Memory B cell (primary cell): ENCODE results near the gene NBAS.

Source experiments
- ATAC-seq: fragments of 150-1000 bp; cut with Tn5 transposase; 2 replicates; pipeline ENCODE4 v1.10.0; 2021; ENCODE audit warnings: low read depth, mild to moderate bottlenecking, moderate library complexity
- DNase-seq, 2 donors: peaks; one replicate each; pipeline ENCODE4 v3.0.0; 2022; ENCODE audit warnings: low spot score in 2 of 2
- H3K27ac Mint-ChIP-seq: one replicate; pipeline ENCODE4 v1.8.0; 2022; ENCODE audit warnings: mild to moderate bottlenecking, moderate library complexity, mixed read lengths
- H3K27me3 Mint-ChIP-seq: one replicate; pipeline ENCODE4 v1.8.0; 2022; ENCODE audit warnings: mixed read lengths
- H3K36me3 Mint-ChIP-seq: one replicate; pipeline ENCODE4 v1.8.0; 2022; ENCODE audit warnings: mild to moderate bottlenecking, mixed read lengths
- H3K4me1 Mint-ChIP-seq: one replicate; pipeline ENCODE4 v1.8.0; 2022; ENCODE audit warnings: mixed read lengths
- H3K4me3 Mint-ChIP-seq: one replicate; pipeline ENCODE4 v1.8.0; 2022; ENCODE audit warnings: mild to moderate bottlenecking, moderate library complexity, mixed read lengths
- H3K9me3 Mint-ChIP-seq: one replicate; pipeline ENCODE4 v1.8.0; 2022; ENCODE audit warnings: mixed read lengths

NBAS gene

GRCh38 chr2:15559379-15560139 is 1.6 kb downstream of the NBAS start:
- Mint-ChIP-seq H3K9me3 (no peaks in the 10 kb centered on the region), H3K27ac (no peak overlapping the region)

GRCh38 chr2:15557887-15558311 is 3.2 kb downstream of the NBAS start:
- Mint-ChIP-seq H3K9me3 (no peaks in the 10 kb centered on the region), H3K4me1 (peaks cover 31% of the 10 kb centered on the region), H3K4me3 (no peak overlapping the region), H3K27me3 (no peaks in the 10 kb centered on the region), H3K36me3 (peaks cover 9% of the 10 kb centered on the region), H3K27ac (no peak overlapping the region)
- no peak for DNase-seq
- no peak for ATAC-seq

More at GRCh38 chr2:15559379-15560139, 1.6 kb downstream of the NBAS start:
- H3K4me3 Mint-ChIP-seq = peak overlapping the region; percentile 55
- no peak for DNase-seq
- ATAC-seq = no peak
- peaks cover 3% of the 10 kb centered on the region for H3K36me3 Mint-ChIP-seq
- H3K27me3 Mint-ChIP-seq = peaks cover 3% of the 10 kb centered on the region
- H3K4me1 Mint-ChIP-seq = peaks cover 28% of the 10 kb centered on the region

GRCh38 chr2:15556311-15556930 is 4.7 kb downstream of the NBAS start:
- Mint-ChIP-seq H3K36me3 (peaks cover 15% of the 10 kb centered on the region), H3K9me3 (no peaks in the 10 kb centered on the region), H3K27me3 (no peaks in the 10 kb centered on the region), H3K4me3 (no peak overlapping the region), H3K4me1 (peaks cover 24% of the 10 kb centered on the region), H3K27ac (no peak overlapping the region)
- DNase-seq (no peak), ATAC-seq (no peak)

GRCh38 chr2:15555760-15556193 is 5.4 kb downstream of the NBAS start:
- no peak overlapping the region for H3K27ac Mint-ChIP-seq
- DNase-seq (no peak), ATAC-seq (no peak)
- no peaks in the 10 kb centered on the region for H3K9me3 Mint-ChIP-seq
- H3K4me3 Mint-ChIP-seq = no peak overlapping the region
- peaks cover 15% of the 10 kb centered on the region for H3K36me3 Mint-ChIP-seq
- H3K27me3 Mint-ChIP-seq = no peaks in the 10 kb centered on the region
- H3K4me1 Mint-ChIP-seq = peaks cover 24% of the 10 kb centered on the region

- H3K4me3 Mint-ChIP-seq = no peak overlapping the region
- H3K27ac Mint-ChIP-seq = no peak overlapping the region
- ATAC-seq = no peak
- peaks cover 17% of the 10 kb centered on the region for H3K4me1 Mint-ChIP-seq
- no peak for DNase-seq
- H3K36me3 Mint-ChIP-seq = peaks cover 17% of the 10 kb centered on the region
- no peaks in the 10 kb centered on the region for H3K9me3 Mint-ChIP-seq
- H3K27me3 Mint-ChIP-seq = no peaks in the 10 kb centered on the region
Measured at GRCh38 chr2:15554525-15555218, 6.5 kb downstream of the NBAS start.

- no peaks in the 10 kb centered on the region for H3K9me3 Mint-ChIP-seq
- H3K27ac Mint-ChIP-seq = no peak overlapping the region
- ATAC-seq = no peak
- H3K36me3 Mint-ChIP-seq = peaks cover 21% of the 10 kb centered on the region
- no peaks in the 10 kb centered on the region for H3K27me3 Mint-ChIP-seq
- H3K4me1 Mint-ChIP-seq = peaks cover 13% of the 10 kb centered on the region
- DNase-seq = no peak
- no peak overlapping the region for H3K4me3 Mint-ChIP-seq
Measured at GRCh38 chr2:15553951-15554350, 7.2 kb downstream of the NBAS start.

- Mint-ChIP-seq H3K4me1 (peaks cover 13% of the 10 kb centered on the region), H3K27ac (no peak overlapping the region), H3K9me3 (no peaks in the 10 kb centered on the region), H3K4me3 (no peak overlapping the region), H3K36me3 (peaks cover 21% of the 10 kb centered on the region), H3K27me3 (no peaks in the 10 kb centered on the region)
- ATAC-seq = no peak
- no peak for DNase-seq
Measured at GRCh38 chr2:15553519-15553918, 7.6 kb downstream of the NBAS start.

GRCh38 chr2:15548974-15549373 is 12.2 kb downstream of the NBAS start:
- peaks cover 2% of the 10 kb centered on the region for H3K4me1 Mint-ChIP-seq
- H3K9me3 Mint-ChIP-seq = no peaks in the 10 kb centered on the region
- no peaks in the 10 kb centered on the region for H3K27me3 Mint-ChIP-seq
- no peak overlapping the region for H3K27ac Mint-ChIP-seq
- no peak for ATAC-seq
- H3K4me3 Mint-ChIP-seq = no peak overlapping the region
- no peak for DNase-seq
- peaks cover 15% of the 10 kb centered on the region for H3K36me3 Mint-ChIP-seq

GRCh38 chr2:15547115-15547876 is 13.8 kb downstream of the NBAS start:
- Mint-ChIP-seq H3K27ac (no peak overlapping the region), H3K36me3 (peaks cover 12% of the 10 kb centered on the region), H3K4me3 (no peak overlapping the region), H3K9me3 (no peaks in the 10 kb centered on the region), H3K4me1 (peaks cover 2% of the 10 kb centered on the region), H3K27me3 (no peaks in the 10 kb centered on the region)
- DNase-seq (no peak), ATAC-seq (no peak)

GRCh38 chr2:15546297-15547098 is 14.6 kb downstream of the NBAS start:
- Mint-ChIP-seq H3K36me3 (peaks cover 11% of the 10 kb centered on the region), H3K27ac (no peak overlapping the region), H3K4me1 (peaks cover 2% of the 10 kb centered on the region), H3K4me3 (no peak overlapping the region), H3K9me3 (no peaks in the 10 kb centered on the region), H3K27me3 (no peaks in the 10 kb centered on the region)
- DNase-seq (no peak), ATAC-seq (no peak)

GRCh38 chr2:15544227-15544626 is 16.9 kb downstream of the NBAS start:
- H3K27ac Mint-ChIP-seq = no peak overlapping the region

GRCh38 chr2:15543541-15543940 is 17.6 kb downstream of the NBAS start:
- peaks cover 6% of the 10 kb centered on the region for H3K36me3 Mint-ChIP-seq
- no peaks in the 10 kb centered on the region for H3K9me3 Mint-ChIP-seq
- no peak for ATAC-seq
- peaks cover 13% of the 10 kb centered on the region for H3K4me1 Mint-ChIP-seq
- H3K27me3 Mint-ChIP-seq = no peaks in the 10 kb centered on the region
- H3K27ac Mint-ChIP-seq = no peak overlapping the region
- H3K4me3 Mint-ChIP-seq = no peak overlapping the region
- no peak for DNase-seq

More at GRCh38 chr2:15544227-15544626, 16.9 kb downstream of the NBAS start:
- no peaks in the 10 kb centered on the region for H3K27me3 Mint-ChIP-seq
- peaks cover 7% of the 10 kb centered on the region for H3K36me3 Mint-ChIP-seq
- no peaks in the 10 kb centered on the region for H3K9me3 Mint-ChIP-seq
- ATAC-seq (no peak), DNase-seq (no peak)
- H3K4me3 Mint-ChIP-seq = no peak overlapping the region
- H3K4me1 Mint-ChIP-seq = peaks cover 15% of the 10 kb centered on the region

GRCh38 chr2:15543053-15543452 is 18.1 kb downstream of the NBAS start:
- H3K27me3 Mint-ChIP-seq = no peaks in the 10 kb centered on the region
- peaks cover 6% of the 10 kb centered on the region for H3K36me3 Mint-ChIP-seq
- no peak for DNase-seq
- H3K9me3 Mint-ChIP-seq = no peaks in the 10 kb centered on the region
- no peak overlapping the region for H3K4me3 Mint-ChIP-seq
- no peak overlapping the region for H3K27ac Mint-ChIP-seq
- H3K4me1 Mint-ChIP-seq = peaks cover 13% of the 10 kb centered on the region
- no peak for ATAC-seq
